HG03108 (cell line): ENCODE results near the gene ABHD4.
"Not testable (repeated sequence)": the region's sequence is repeated elsewhere in the genome, so short reads cannot be mapped to it uniquely, and the experiment has no call there.

Experiments used
- ATAC-seq: cut with Tn5 transposase; IDR thresholded peaks from one replicate; pipeline ENCODE4 v1.9.1; 2021; ENCODE audit warnings: moderate library complexity; ENCODE audit not compliant: unreplicated experiment

Gene ABHD4

GRCh38 chr14:22598099-22598895 is at the start of gene ABHD4:
Gene ABHD4, plus strand, starts transcription at chr14:22598300. Its CDS starts 7 bp downstream, at chr14:22598307.
- peak; percentile 87 for ATAC-seq

- no peak for ATAC-seq
Observed at GRCh38 chr14:22549324-22549962, 48.7 kb upstream of the ABHD4 start.

- ATAC-seq: peak; percentile 46
Observed at GRCh38 chr14:22549981-22550673, 48.0 kb upstream of the ABHD4 start.

GRCh38 chr14:22551605-22551997 is 46.5 kb upstream of the ABHD4 start:
- ATAC-seq: no peak

- ATAC-seq: no peak
Observed at GRCh38 chr14:22552001-22552826, 45.9 kb upstream of the ABHD4 start.

GRCh38 chr14:22552827-22553076 is 45.3 kb upstream of the ABHD4 start:
- no peak for ATAC-seq

- ATAC-seq: no peak
Observed at GRCh38 chr14:22553445-22553844, 44.7 kb upstream of the ABHD4 start.

GRCh38 chr14:22553861-22554497 is 44.1 kb upstream of the ABHD4 start:
- ATAC-seq: not testable (repeated sequence)

GRCh38 chr14:22554498-22555383 is 43.4 kb upstream of the ABHD4 start:
- ATAC-seq: no peak

- peak; percentile 4 for ATAC-seq
Observed at GRCh38 chr14:22555384-22556011, 42.6 kb upstream of the ABHD4 start.

- peak; percentile 58 for ATAC-seq
Observed at GRCh38 chr14:22556021-22556989, 41.8 kb upstream of the ABHD4 start.

GRCh38 chr14:22556990-22557623 is 41.0 kb upstream of the ABHD4 start:
- ATAC-seq: peak; percentile 26

GRCh38 chr14:22557846-22558220 is 40.3 kb upstream of the ABHD4 start:
- no peak for ATAC-seq

GRCh38 chr14:22558221-22558913 is 39.7 kb upstream of the ABHD4 start:
- ATAC-seq: no peak

GRCh38 chr14:22559041-22559440 is 39.1 kb upstream of the ABHD4 start:
- ATAC-seq: no peak

- no peak for ATAC-seq
Observed at GRCh38 chr14:22560662-22561365, 37.3 kb upstream of the ABHD4 start.

- ATAC-seq: no peak
Observed at GRCh38 chr14:22561366-22561660, 36.8 kb upstream of the ABHD4 start.
